Raji (cell line): Measurements from ENCODE around the gene GSE1.

Experiments used
- POLR2A ChIP-seq: IDR thresholded peaks from 2 replicates; pipeline ENCODE4 v1.6.1; 2011; ENCODE audit warnings: low read depth, low read length, control low read depth; ENCODE audit not compliant: insufficient read depth

GSE1 gene

GRCh38 chr16:85646358-85646907 lies 33.3 kb downstream of the GSE1 start:
- no peak for TF ChIP-seq POLR2A

- no peak for TF ChIP-seq POLR2A
These were observed 33.9 kb downstream of the GSE1 start for GRCh38 chr16:85646976-85647375.

- TF ChIP-seq POLR2A: no peak
These were observed 35.1 kb downstream of the GSE1 start for GRCh38 chr16:85648070-85648714.

- TF ChIP-seq POLR2A: no peak
These were observed 35.7 kb downstream of the GSE1 start for GRCh38 chr16:85648805-85649204.

- no peak for TF ChIP-seq POLR2A
These were observed 36.5 kb downstream of the GSE1 start for GRCh38 chr16:85649411-85650134.

GRCh38 chr16:85650135-85650843 lies 37.2 kb downstream of the GSE1 start:
- no peak for TF ChIP-seq POLR2A

- no peak for TF ChIP-seq POLR2A
These were observed 37.9 kb downstream of the GSE1 start for GRCh38 chr16:85650844-85651628.

- no peak for TF ChIP-seq POLR2A
These were observed 38.7 kb downstream of the GSE1 start for GRCh38 chr16:85651629-85652430.

GRCh38 chr16:85652431-85653221 lies 39.5 kb downstream of the GSE1 start:
- TF ChIP-seq POLR2A: no peak

GRCh38 chr16:85653290-85653891 lies 40.3 kb downstream of the GSE1 start:
- TF ChIP-seq POLR2A: no peak

GRCh38 chr16:85654251-85655095 lies 41.4 kb downstream of the GSE1 start:
- no peak for TF ChIP-seq POLR2A
